Stimulated activated CD4-positive, alpha-beta T cell treated with anti-CD3 and anti-CD28 coated beads, Interleukin-4, amount 100 ng/mL, for 24 hours (primary cell): ENCODE measurements around the gene TNFRSF4.
"Not testable (repeated sequence)": the region's sequence is repeated elsewhere in the genome, so short reads cannot be mapped to it uniquely, and the experiment has no call there.

Experiments
- DNase-seq: peaks from one replicate; pipeline ENCODE4 v3.0.0-alpha.2; 2020

The TNFRSF4 gene

GRCh38 chr1:1179983-1180861 is 33.7 kb downstream of the TNFRSF4 start:
- DNase-seq = no peak

GRCh38 chr1:1179346-1179982 is 34.5 kb downstream of the TNFRSF4 start:
- no peak for DNase-seq

DNA sequence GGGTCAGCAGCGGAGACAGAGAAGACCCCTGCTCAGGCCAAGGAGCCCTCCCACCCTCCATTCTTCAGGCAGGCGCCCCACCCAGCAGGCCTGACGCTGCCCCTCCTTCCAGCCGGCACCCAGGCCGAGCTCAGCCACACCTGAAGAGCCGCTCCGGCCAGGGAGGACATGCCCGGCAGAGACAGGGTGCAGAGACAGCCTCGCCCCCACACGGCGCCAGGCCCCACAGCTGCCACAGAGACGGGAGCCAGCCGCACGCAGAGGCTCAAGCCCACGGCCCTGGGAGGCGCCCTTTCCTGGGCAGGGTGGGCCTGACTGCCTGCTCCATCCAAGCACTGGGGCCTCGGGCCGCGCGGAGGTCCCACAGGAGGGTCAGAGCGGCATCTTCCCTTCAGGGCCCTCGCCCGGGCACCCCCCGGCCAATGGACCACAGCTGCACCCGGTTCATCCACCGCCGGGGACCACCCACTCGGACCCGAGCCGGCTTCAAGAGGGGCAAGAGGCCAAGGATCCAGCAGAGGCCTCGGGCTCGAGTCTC is 35.1 kb downstream of the TNFRSF4 start:
- DNase-seq = no peak

- DNase-seq = no peak
Measured at GRCh38 chr1:1177452-1178206, 36.3 kb downstream of the TNFRSF4 start.

DNA sequence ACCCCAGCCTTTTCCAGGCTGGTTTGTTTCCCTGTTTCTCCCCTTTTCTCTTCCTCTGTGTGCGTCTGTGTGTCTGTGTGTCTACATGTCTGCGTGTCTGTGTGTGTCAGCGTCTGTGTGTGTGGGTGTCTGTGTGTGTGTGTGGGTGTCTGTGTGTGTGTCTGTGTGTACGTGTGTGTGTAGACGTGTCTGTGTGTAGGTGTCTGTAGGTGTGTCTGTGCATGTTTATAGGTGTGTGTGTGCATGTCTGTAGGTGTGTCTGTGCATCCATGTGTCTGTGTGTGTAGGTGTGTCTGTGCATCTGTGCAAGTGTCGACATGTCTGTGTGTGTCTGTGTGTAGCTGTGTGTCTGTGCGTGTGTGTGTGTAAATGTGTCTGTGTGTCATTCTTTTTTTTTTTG is 37.0 kb downstream of the TNFRSF4 start:
- no peak for DNase-seq

- DNase-seq = not testable (repeated sequence)
Measured at GRCh38 chr1:1176063-1176761, 37.7 kb downstream of the TNFRSF4 start.

DNA sequence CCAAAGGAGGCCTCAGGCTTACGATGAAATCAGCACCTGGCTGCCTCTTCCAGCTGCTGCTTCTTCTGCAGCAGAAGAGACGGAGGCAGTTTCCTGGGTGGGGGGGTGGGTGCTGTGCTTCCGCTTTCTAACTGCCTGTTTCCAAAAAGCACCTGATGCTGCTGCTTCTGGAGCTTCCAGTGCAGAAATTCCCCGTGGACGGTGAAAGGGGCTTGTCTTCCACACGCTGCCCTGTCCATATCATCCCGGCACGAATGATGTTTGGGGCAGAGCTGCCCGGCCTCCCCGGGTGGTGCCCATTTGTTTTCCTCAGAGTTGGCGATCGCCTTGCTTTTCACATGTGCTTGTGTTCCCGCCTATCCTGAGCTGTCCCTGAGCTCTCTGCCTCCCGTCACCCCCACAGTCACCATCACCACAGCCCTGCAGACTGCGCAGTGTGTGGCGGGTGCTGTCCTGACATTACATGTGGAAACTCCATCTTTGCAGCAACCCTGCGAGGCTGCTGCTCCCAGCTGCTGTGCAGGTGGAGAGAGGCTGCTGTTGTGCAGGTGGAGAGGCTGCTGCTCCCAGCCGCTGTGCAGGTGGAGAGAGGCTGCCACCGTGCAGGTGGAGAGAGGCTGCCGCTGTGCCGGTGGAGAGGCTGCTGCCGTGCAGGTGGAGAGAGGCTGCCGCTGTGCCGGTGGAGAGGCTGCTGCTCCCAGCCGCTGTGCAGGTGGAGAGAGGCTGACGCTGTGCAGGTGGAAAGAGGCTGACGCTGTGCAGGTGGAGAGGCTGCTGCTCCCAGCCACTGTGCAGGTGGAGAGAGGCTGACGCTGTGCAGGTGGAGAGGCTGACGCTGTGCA is 38.5 kb downstream of the TNFRSF4 start:
- no peak for DNase-seq

DNA sequence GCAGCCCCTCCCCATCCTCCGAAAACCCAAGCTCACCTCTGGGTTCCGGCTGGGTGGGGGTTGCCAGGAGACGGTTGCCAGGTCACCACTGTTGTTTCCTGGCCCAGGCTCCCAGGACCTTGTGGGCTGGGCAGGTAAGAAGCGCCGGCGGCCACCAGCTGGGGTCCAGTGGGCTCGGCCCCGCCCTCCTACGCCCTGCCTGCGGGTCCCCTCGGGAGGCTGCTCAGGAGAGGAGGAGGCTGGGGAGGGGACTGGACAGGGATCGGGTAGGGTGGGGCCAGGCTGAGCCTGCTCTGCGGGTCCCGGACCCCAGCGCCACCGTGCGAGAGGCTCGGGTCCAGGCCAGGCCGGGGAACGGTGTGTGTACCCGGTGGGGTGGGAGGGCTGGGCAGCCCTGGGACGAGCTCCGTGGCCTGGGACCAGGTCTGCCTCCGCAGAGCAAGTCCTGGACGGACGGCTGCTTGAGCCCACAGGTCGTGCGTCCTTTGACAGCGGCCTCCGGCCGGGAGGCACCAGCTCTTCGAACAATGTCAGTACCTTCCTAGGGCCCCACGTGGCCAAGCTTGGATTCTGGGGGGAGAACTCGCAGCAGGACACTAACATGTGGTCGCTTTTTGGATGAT is 40.0 kb downstream of the TNFRSF4 start, which contains the start of gene TTLL10:
Gene TTLL10 (plus strand): TSS at position 88 of the 623 bp plus-strand sequence. CDS start 5,336 bp downstream, outside the sequence.
- DNase-seq = no peak

DNA sequence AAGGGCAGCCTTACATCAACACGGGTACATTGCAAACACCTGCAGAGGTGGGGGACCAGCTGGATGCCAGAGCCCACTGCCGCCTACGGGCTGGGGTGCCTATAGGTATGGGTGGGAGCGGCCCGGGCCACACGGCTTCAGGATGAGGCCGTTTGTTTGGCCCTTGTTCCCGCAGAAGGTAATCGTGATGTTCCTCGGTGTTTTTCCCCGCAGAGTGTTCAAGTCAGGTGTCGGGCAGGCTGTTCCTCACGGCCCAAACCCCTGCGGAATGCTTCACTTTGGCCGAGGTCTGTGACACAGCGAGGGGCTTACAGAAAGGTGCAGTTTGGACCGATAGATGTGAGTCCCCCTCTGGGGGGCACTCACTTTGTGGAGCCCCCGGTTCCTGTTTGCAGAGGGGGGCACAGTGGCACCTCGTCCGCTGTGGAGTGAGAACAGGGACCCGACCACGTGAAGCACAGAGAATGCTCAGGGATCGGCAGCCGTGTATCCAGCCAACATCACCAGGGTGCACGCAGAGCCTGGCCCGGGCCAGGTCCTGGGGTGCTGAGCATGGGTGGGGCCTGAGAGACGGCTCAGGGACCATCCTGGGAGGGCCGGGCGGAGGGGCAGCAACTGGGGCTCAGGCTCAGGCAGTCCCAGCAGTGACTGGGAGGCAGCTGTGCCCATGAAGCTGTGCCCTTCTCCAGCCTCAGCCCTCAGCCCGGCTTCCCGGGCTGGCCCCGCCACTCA is 40.7 kb downstream of the TNFRSF4 start:
- DNase-seq = no peak

GRCh38 chr1:1171546-1172340 is 42.2 kb downstream of the TNFRSF4 start:
- DNase-seq = no peak

DNA sequence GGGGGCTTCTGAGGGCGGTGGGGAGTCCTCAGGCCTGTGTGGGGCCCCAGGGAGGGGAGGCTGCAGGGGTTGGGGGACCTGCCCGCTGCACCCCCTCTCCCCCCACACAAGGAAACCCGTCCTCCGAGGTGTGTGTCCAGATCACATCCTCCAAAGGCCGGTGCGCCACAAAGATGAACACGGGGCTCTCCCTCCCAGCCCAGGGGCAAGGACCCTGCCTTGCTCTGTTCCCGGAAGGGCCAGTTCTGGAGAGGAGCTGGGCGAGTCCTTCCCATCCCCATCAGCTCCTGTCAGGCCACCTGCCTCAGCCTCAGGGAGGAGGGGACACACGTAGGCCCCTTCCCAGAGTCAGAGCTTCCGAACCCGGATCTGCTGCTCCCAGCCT is 42.8 kb downstream of the TNFRSF4 start:
- no peak for DNase-seq

DNA sequence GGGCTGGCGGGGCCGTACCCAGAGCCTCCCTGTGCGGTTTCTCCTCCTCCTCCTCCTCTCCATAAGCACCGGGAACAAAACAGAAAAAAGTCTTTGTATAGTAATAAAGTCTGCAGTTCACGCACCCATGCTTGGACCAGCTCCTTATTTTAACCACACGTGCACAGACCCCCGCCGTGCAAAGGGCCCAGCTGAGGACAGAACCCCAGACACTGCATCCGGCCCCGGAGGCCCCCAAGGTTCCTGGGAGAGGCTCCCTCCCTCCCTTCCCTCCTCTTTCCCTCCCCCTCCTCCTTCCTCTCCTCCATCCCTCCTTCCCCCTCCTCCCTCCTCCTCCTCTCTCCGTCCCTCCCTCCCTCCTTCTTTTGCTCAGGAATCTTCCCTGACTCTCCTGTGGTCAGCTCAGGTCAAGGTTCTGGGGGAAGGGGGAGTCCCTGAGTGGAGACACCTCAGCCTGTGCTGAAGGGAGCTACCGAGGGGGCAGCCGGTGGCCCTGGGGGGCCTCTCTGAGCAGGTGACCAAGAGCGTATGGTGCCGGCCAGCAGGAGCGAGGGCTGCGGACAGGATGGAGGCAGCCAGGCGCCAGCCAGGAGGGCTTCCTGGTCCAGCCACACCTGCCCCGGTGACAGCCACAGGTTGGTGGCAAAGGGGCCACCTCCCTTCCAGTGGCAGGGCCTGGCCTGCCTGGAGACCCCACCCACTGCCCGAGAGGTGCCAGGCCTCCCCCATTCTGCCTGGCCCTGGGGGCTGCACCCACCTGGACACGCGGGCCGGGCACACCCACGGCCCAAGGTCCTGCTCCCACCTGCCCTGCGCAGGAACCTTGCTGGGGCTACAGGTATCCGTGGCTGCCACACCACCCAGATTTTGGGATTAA is 43.5 kb downstream of the TNFRSF4 start:
- DNase-seq = no peak

GRCh38 chr1:1169429-1170214 is 44.3 kb downstream of the TNFRSF4 start:
- DNase-seq = no peak

- no peak for DNase-seq
Measured at GRCh38 chr1:1168451-1169411, 45.2 kb downstream of the TNFRSF4 start.

- no peak for DNase-seq
Measured at GRCh38 chr1:1167841-1168450, 46.0 kb downstream of the TNFRSF4 start.

DNA sequence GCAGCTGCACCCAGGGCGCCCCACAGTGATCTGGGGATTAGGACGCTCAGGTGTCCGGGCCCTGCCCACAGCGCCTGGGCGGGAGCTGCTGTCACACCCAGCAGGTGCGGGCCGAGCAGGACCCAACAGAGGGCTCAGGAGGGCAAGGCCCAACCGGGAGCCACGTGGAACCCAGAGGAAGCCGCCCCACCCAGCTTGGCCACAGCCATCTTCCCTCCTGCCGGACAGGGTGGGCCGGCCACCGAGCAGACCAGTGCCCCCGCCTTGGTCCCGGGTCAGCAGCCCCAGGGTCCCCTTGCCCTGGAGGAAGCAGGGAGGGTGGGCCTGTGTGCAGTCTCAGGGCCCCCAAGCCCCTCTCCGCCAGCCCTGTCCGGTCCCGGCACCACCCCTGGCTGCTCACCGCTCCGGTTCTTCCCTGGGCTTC is 46.5 kb downstream of the TNFRSF4 start:
- no peak for DNase-seq
